Hematopoietic multipotent progenitor cell treated with erythropoietin and hydrocortisone succinate and interleukin-3 and kit ligand, for 6 days (in vitro differentiated cells): ENCODE results near the gene NUMBL.
"Not testable (repeated sequence)": the region's sequence is repeated elsewhere in the genome, so short reads cannot be mapped to it uniquely, and the experiment has no call there.

ENCODE experiments used
- DNase-seq: peaks from one replicate; pipeline ENCODE4 v3.0.0-alpha.2; 2015

The NUMBL gene

GRCh38 chr19:40690050-40690692, at the start of gene NUMBL:
Gene NUMBL (minus strand): TSS chr19:40690651. CDS start chr19:40690483, 168 bp downstream.
- DNase-seq = no peak

- DNase-seq = no peak
Observed at GRCh38 chr19:40739030-40739839, 48.8 kb upstream of the NUMBL start.

- no peak for DNase-seq
Observed at GRCh38 chr19:40737102-40737644, 46.7 kb upstream of the NUMBL start.

- no peak for DNase-seq
Observed at GRCh38 chr19:40736661-40737060, 46.2 kb upstream of the NUMBL start.

GRCh38 chr19:40735013-40735771, 44.7 kb upstream of the NUMBL start:
- no peak for DNase-seq

- no peak for DNase-seq
Observed at GRCh38 chr19:40733149-40733548, 42.7 kb upstream of the NUMBL start.

- DNase-seq = not testable (repeated sequence)
Observed at GRCh38 chr19:40732304-40732703, 41.9 kb upstream of the NUMBL start.

GRCh38 chr19:40730065-40730464, 39.6 kb upstream of the NUMBL start:
- DNase-seq = not testable (repeated sequence)

GRCh38 chr19:40726279-40726678, 35.8 kb upstream of the NUMBL start:
- DNase-seq = no peak

GRCh38 chr19:40724855-40725254, 34.4 kb upstream of the NUMBL start:
- DNase-seq = no peak

- DNase-seq = no peak
Observed at GRCh38 chr19:40724315-40724714, 33.9 kb upstream of the NUMBL start.

GRCh38 chr19:40723661-40724254, 33.3 kb upstream of the NUMBL start:
- no peak for DNase-seq

GRCh38 chr19:40721936-40722661, 31.6 kb upstream of the NUMBL start:
- DNase-seq = no peak

GRCh38 chr19:40721140-40721486, 30.7 kb upstream of the NUMBL start:
- no peak for DNase-seq

- no peak for DNase-seq
Observed at GRCh38 chr19:40719414-40719894, 29.0 kb upstream of the NUMBL start.

GRCh38 chr19:40718774-40719391, 28.4 kb upstream of the NUMBL start:
- DNase-seq = peak; percentile 51

- peak; percentile 34 for DNase-seq
Observed at GRCh38 chr19:40717880-40718773, 27.7 kb upstream of the NUMBL start.

GRCh38 chr19:40717325-40717879, 27.0 kb upstream of the NUMBL start:
- DNase-seq = no peak

GRCh38 chr19:40716482-40717324, 26.3 kb upstream of the NUMBL start, which contains the start of the genes COQ8B and ITPKC:
Gene COQ8B (minus strand): TSS chr19:40716886. CDS start chr19:40714632, 2,254 bp downstream.
Gene ITPKC (plus strand): TSS chr19:40717112. CDS start chr19:40717136, 24 bp downstream.
- DNase-seq = peak; percentile 98
